ENCODE results near the gene GDAP1L1. TPM values are rescaled to one million over a fixed set of nuclear protein-coding genes. Genes with fewer than 3 reads are reported as not detected.
A peak's percentile ranks its signal among the peaks of the same experiment; 100 is the strongest.

Gene GDAP1L1
- polyA plus RNA-seq, 2 of the 4 experiments (the other 2 are of a cell fraction): 0.06 to 0.13 TPM

DNA sequence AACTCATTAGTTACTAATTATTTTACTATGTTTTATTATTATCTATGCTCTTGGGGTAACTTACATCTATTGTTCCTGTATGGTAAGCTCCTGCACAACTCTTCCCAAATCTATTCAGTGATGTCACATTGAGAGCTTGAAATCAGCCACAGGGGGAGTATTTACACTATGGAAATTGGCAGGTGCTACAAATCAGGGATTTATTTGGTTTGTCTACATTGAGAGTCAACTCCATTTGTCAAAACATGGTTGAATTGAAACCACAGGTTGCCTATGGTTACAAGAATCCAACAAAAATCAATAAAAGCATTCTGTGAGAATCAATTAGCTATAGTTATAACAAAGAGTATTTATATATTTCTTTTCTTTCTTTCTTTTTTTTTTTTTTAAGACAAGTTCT, 67.8 kb downstream of the GDAP1L1 start:
- TF ChIP-seq, protein P1, sequence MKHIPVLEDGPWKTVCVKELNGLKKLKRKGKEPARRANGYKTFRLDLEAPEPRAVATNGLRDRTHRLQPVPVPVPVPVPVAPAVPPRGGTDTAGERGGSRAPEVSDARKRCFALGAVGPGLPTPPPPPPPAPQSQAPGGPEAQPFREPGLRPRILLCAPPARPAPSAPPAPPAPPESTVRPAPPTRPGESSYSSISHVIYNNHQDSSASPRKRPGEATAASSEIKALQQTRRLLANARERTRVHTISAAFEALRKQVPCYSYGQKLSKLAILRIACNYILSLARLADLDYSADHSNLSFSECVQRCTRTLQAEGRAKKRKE (CRISPR knock-in tag; IDR thresholded peaks at IDR 0.05; ENCODE audit: low read depth): no peak
- TF ChIP-seq NFE2L2 (conservative IDR thresholded peaks at IDR 0.05; ENCODE audit: low read length) (no peak), HOXB13 (CRISPR knock-in tag; IDR thresholded peaks at IDR 0.05; ENCODE audit: low read depth) (no peak), NPAS2 (CRISPR knock-in tag; IDR thresholded peaks at IDR 0.05; ENCODE audit: borderline replicate concordance) (no peak), EHF (CRISPR knock-in tag; IDR thresholded peaks at IDR 0.05) (no peak), HOXA7 (CRISPR knock-in tag; IDR thresholded peaks at IDR 0.05) (no peak), ZSCAN20 (CRISPR knock-in tag; IDR thresholded peaks at IDR 0.05) (no peak), POLR2AphosphoS2 (conservative IDR thresholded peaks at IDR 0.05; ENCODE audit: low read length) (no peak), RNF2 (IDR thresholded peaks at IDR 0.05; ENCODE audit: borderline replicate concordance, low read depth) (no peak), KDM1A (IDR thresholded peaks at IDR 0.05; ENCODE audit: low read depth) (no peak), FOSB (CRISPR knock-in tag; IDR thresholded peaks at IDR 0.05) (no peak)
- TF ChIP-seq, protein P2, sequence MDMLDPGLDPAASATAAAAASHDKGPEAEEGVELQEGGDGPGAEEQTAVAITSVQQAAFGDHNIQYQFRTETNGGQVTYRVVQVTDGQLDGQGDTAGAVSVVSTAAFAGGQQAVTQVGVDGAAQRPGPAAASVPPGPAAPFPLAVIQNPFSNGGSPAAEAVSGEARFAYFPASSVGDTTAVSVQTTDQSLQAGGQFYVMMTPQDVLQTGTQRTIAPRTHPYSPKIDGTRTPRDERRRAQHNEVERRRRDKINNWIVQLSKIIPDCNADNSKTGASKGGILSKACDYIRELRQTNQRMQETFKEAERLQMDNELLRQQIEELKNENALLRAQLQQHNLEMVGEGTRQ (IDR thresholded peaks at IDR 0.05): no peak
- POLR2A ChIA-PET: no interaction called here

DNA sequence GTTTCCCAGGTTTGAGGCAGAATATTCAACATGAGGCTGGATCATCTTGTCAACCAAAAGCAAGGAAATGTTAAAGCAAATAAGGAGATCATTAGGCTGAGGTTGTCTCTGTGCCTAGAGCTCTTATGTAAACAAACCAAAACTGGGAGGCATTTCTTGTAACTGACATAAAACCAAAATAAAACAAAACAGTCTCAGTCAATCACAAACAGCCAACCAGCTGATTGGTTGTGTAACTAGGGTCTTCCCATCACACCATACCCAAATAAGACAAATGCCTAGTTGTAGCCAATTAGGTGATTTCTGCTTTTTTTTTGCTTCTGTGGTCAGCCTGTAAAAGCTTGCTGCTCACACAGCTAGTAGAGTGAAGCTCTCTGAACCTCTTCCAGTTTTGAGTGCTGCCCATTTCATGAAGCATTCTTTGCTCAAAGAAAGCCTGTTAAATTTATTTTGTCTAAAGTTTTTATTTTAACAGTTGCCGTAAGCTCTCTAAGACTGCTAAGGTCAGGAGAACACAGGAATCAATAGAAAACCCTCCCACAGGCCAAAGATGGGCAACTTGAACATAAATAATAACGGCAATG, 72.8 kb downstream of the GDAP1L1 start:
- Histone ChIP-seq H3K9me3 (peaks cover 5% of the 10 kb centered on the region; the same call in 1 of the 3 replicates), H3K4me3 (no peak overlapping the region), H3K27ac (no peak overlapping the region), H3K4me1 (peaks cover 13% of the 10 kb centered on the region), H3K4me2 (no peak overlapping the region)
- 90% methylated on average over 2 of the region's 2 CpGs for WGBS (ENCODE audit: missing lambda C conversion rate)
- DNase-seq (ENCODE audit: low read depth in 1 of 2, low spot score in 1 of 2): peak in 1 of 2 experiments; percentile 34
- ATAC-seq: no peak
- CTCF ChIA-PET: interaction anchor here (0.9 to 15.2 kb wide), 6 partner anchors 8 to 290 kb away, joined by 3 to 134 read pairs (median 8); partner anchors contain the start of gene FITM2
- POLR2A ChIA-PET: no interaction called here
- TF ChIP-seq TP53 (CRISPR knock-in tag; IDR thresholded peaks at IDR 0.05) (no peak), SREBF2 (IDR thresholded peaks at IDR 0.05) (no peak), ZFP36 (IDR thresholded peaks at IDR 0.05; ENCODE audit: borderline replicate concordance, partially characterized antibody) (no peak), ZC3H11A (IDR thresholded peaks at IDR 0.05) (no peak), HOXA7 (CRISPR knock-in tag; IDR thresholded peaks at IDR 0.05) (no peak), CHD2 (IDR thresholded peaks at IDR 0.05; ENCODE audit: low read length, partially characterized antibody) (no peak), MAZ (IDR thresholded peaks at IDR 0.05; ENCODE audit: borderline replicate concordance, low read depth, low read length) (no peak)
- TF ChIP-seq, protein P3, sequence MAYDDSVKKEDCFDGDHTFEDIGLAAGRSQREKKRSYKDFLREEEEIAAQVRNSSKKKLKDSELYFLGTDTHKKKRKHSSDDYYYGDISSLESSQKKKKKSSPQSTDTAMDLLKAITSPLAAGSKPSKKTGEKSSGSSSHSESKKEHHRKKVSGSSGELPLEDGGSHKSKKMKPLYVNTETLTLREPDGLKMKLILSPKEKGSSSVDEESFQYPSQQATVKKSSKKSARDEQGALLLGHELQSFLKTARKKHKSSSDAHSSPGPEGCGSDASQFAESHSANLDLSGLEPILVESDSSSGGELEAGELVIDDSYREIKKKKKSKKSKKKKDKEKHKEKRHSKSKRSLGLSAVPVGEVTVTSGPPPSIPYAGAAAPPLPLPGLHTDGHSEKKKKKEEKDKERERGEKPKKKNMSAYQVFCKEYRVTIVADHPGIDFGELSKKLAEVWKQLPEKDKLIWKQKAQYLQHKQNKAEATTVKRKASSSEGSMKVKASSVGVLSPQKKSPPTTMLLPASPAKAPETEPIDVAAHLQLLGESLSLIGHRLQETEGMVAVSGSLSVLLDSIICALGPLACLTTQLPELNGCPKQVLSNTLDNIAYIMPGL (CRISPR knock-in tag; IDR thresholded peaks at IDR 0.05; ENCODE audit: borderline replicate concordance): no peak
- TF ChIP-seq, protein P4, sequence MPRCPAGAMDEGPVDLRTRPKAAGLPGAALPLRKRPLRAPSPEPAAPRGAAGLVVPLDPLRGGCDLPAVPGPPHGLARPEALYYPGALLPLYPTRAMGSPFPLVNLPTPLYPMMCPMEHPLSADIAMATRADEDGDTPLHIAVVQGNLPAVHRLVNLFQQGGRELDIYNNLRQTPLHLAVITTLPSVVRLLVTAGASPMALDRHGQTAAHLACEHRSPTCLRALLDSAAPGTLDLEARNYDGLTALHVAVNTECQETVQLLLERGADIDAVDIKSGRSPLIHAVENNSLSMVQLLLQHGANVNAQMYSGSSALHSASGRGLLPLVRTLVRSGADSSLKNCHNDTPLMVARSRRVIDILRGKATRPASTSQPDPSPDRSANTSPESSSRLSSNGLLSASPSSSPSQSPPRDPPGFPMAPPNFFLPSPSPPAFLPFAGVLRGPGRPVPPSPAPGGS (IDR thresholded peaks at IDR 0.05): no peak
- TF ChIP-seq, protein P2 (IDR thresholded peaks at IDR 0.05): no peak
- TF ChIP-seq, protein P5, sequence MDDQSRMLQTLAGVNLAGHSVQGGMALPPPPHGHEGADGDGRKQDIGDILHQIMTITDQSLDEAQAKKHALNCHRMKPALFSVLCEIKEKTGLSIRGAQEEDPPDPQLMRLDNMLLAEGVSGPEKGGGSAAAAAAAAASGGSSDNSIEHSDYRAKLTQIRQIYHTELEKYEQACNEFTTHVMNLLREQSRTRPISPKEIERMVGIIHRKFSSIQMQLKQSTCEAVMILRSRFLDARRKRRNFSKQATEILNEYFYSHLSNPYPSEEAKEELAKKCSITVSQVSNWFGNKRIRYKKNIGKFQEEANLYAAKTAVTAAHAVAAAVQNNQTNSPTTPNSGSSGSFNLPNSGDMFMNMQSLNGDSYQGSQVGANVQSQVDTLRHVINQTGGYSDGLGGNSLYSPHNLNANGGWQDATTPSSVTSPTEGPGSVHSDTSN (IDR thresholded peaks at IDR 0.05): no peak
- TF ChIP-seq, protein P6, sequence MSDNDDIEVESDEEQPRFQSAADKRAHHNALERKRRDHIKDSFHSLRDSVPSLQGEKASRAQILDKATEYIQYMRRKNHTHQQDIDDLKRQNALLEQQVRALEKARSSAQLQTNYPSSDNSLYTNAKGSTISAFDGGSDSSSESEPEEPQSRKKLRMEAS (IDR thresholded peaks at IDR 0.05): no peak
- TF ChIP-seq, protein P7, sequence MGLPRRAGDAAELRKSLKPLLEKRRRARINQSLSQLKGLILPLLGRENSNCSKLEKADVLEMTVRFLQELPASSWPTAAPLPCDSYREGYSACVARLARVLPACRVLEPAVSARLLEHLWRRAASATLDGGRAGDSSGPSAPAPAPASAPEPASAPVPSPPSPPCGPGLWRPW (IDR thresholded peaks at IDR 0.05): no peak
- TF ChIP-seq, protein P1 (CRISPR knock-in tag; IDR thresholded peaks at IDR 0.05; ENCODE audit: low read depth): no peak
- FAIRE-seq: no peak

More for the DNA sequence above, 67.8 kb downstream of the GDAP1L1 start:
- FAIRE-seq: no peak
- no peak overlapping the region for H3K4me3 ChIP-seq
- DNase-seq (ENCODE audit: low read depth in 1 of 2, low spot score in 1 of 2): no peak
- CTCF ChIA-PET: interaction anchor here (0.6 to 10.3 kb wide), 10 partner anchors 12 to 283 kb away, joined by 3 to 337 read pairs (median 3); no protein-coding TSS in a partner anchor
- peaks cover 5% of the 10 kb centered on the region; the same call in 1 of the 3 replicates for H3K9me3 ChIP-seq
- H3K4me1 ChIP-seq: peaks cover 3% of the 10 kb centered on the region; the same call in 2 of the 3 replicates
- no peak overlapping the region for H3K27ac ChIP-seq
- ATAC-seq: no peak
- no peak overlapping the region for H3K4me2 ChIP-seq
